Measurements from ENCODE around the gene PCP2.

The PCP2 gene

GRCh38 chr19:7665076-7665475 is 31.6 kb upstream of the PCP2 start:
- Histone ChIP-seq H3K36me3 (ENCODE audit: control insufficient read depth, insufficient read depth, low read length) (no peaks in the 10 kb centered on the region), H3K27me3 (replicated peaks; ENCODE audit: control insufficient read depth, insufficient read depth, low read length) (no peaks in the 10 kb centered on the region; the same call in 1 of the 2 replicates), H3K4me3 (replicated peaks; ENCODE audit: low read depth, low read length) (no peak overlapping the region)
- no peak for TF ChIP-seq CTCF (IDR thresholded peaks at IDR 0.05; ENCODE audit: insufficient read depth, low read length, poor library complexity, severe bottlenecking)
- DNase-seq (ENCODE audit: extremely low read depth, insufficient read length), result no peak

GRCh38 chr19:7663706-7664105 is 30.2 kb upstream of the PCP2 start:
- no peaks in the 10 kb centered on the region; the same call in 1 of the 2 replicates for H3K27me3 ChIP-seq (replicated peaks; ENCODE audit: control insufficient read depth, insufficient read depth, low read length)
- TF ChIP-seq CTCF (IDR thresholded peaks at IDR 0.05; ENCODE audit: insufficient read depth, low read length, poor library complexity, severe bottlenecking), result no peak
- H3K36me3 ChIP-seq (ENCODE audit: control insufficient read depth, insufficient read depth, low read length), result no peaks in the 10 kb centered on the region
- DNase-seq (ENCODE audit: extremely low read depth, insufficient read length), result no peak
- H3K4me3 ChIP-seq (replicated peaks; ENCODE audit: low read depth, low read length), result no peak overlapping the region

- Histone ChIP-seq H3K4me3 (replicated peaks; ENCODE audit: low read depth, low read length) (no peak overlapping the region), H3K36me3 (ENCODE audit: control insufficient read depth, insufficient read depth, low read length) (no peaks in the 10 kb centered on the region), H3K27me3 (replicated peaks; ENCODE audit: control insufficient read depth, insufficient read depth, low read length) (no peaks in the 10 kb centered on the region; the same call in 1 of the 2 replicates)
- TF ChIP-seq CTCF (IDR thresholded peaks at IDR 0.05; ENCODE audit: insufficient read depth, low read length, poor library complexity, severe bottlenecking), result no peak
- no peak for DNase-seq (ENCODE audit: extremely low read depth, insufficient read length)
These were observed 29.1 kb upstream of the PCP2 start for GRCh38 chr19:7662657-7663056.

GRCh38 chr19:7661744-7662538 is 28.4 kb upstream of the PCP2 start:
- Histone ChIP-seq H3K27me3 (replicated peaks; ENCODE audit: control insufficient read depth, insufficient read depth, low read length) (no peaks in the 10 kb centered on the region; the same call in 1 of the 2 replicates), H3K4me3 (replicated peaks; ENCODE audit: low read depth, low read length) (no peak overlapping the region), H3K36me3 (ENCODE audit: control insufficient read depth, insufficient read depth, low read length) (no peaks in the 10 kb centered on the region)
- TF ChIP-seq CTCF (IDR thresholded peaks at IDR 0.05; ENCODE audit: insufficient read depth, low read length, poor library complexity, severe bottlenecking), result no peak
- DNase-seq (ENCODE audit: extremely low read depth, insufficient read length), result no peak

- TF ChIP-seq CTCF (IDR thresholded peaks at IDR 0.05; ENCODE audit: insufficient read depth, low read length, poor library complexity, severe bottlenecking), result no peak
- Histone ChIP-seq H3K27me3 (replicated peaks; ENCODE audit: control insufficient read depth, insufficient read depth, low read length) (no peaks in the 10 kb centered on the region; the same call in 1 of the 2 replicates), H3K4me3 (replicated peaks; ENCODE audit: low read depth, low read length) (peak overlapping the region; percentile 69), H3K36me3 (ENCODE audit: control insufficient read depth, insufficient read depth, low read length) (no peaks in the 10 kb centered on the region)
- DNase-seq (ENCODE audit: extremely low read depth, insufficient read length), result peak; percentile 68
These were observed 24.7 kb upstream of the PCP2 start for GRCh38 chr19:7658219-7658686.

Measured in GM06990 (cell line).